ENCODE data around the gene AGAP5. TPM values are rescaled to one million over a fixed set of nuclear protein-coding genes. Genes with fewer than 3 reads are reported as not detected.
A peak's percentile ranks its signal among the peaks of the same experiment; 100 is the strongest.

AGAP5 gene
- total RNA-seq, 1 donor from 2014 or later, result 10.9 TPM

GRCh38 chr10:73629165-73629564, 68.7 kb downstream of the AGAP5 start:
- no peak for DNase-seq
- no peaks in the 10 kb centered on the region for H3K36me3 Mint-ChIP-seq (ENCODE audit: unreplicated experiment)
- peaks cover 2% of the 10 kb centered on the region for H3K27me3 Mint-ChIP-seq (ENCODE audit: unreplicated experiment)
- H3K4me3 Mint-ChIP-seq (ENCODE audit: unreplicated experiment), result no peak overlapping the region
- TF ChIP-seq, protein P1, sequence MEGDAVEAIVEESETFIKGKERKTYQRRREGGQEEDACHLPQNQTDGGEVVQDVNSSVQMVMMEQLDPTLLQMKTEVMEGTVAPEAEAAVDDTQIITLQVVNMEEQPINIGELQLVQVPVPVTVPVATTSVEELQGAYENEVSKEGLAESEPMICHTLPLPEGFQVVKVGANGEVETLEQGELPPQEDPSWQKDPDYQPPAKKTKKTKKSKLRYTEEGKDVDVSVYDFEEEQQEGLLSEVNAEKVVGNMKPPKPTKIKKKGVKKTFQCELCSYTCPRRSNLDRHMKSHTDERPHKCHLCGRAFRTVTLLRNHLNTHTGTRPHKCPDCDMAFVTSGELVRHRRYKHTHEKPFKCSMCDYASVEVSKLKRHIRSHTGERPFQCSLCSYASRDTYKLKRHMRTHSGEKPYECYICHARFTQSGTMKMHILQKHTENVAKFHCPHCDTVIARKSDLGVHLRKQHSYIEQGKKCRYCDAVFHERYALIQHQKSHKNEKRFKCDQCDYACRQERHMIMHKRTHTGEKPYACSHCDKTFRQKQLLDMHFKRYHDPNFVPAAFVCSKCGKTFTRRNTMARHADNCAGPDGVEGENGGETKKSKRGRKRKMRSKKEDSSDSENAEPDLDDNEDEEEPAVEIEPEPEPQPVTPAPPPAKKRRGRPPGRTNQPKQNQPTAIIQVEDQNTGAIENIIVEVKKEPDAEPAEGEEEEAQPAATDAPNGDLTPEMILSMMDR (IDR thresholded peaks at IDR 0.05; ENCODE audit: partially characterized antibody, unreplicated experiment), result no peak
- no peak overlapping the region for H3K27ac Mint-ChIP-seq (ENCODE audit: unreplicated experiment)
- no peaks in the 10 kb centered on the region for H3K4me1 Mint-ChIP-seq (ENCODE audit: low read depth, unreplicated experiment)
- no peaks in the 10 kb centered on the region for H3K9me3 Mint-ChIP-seq (ENCODE audit: unreplicated experiment)

DNA sequence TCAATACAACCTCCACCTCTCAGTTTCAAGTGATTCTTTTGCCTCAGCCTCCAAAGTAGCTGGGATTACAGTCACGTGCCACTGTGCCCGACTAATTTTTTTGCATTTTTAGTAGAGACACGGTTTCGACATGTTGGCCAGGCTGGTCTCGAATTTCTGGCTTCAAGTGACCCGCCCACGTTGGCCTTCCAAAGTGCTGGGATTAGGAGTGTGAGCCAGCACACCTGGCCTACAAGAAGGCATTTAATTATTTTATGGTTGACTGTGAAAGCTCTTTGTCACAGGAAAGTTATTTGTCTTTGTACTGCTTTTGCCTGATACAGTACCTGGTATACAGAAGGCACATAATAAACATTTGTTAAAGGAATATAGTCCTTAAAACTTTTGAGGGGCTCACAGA, 69.5 kb downstream of the AGAP5 start:
- Mint-ChIP-seq H3K27me3 (ENCODE audit: unreplicated experiment) (peaks cover 2% of the 10 kb centered on the region), H3K36me3 (ENCODE audit: unreplicated experiment) (no peaks in the 10 kb centered on the region), H3K9me3 (ENCODE audit: unreplicated experiment) (no peaks in the 10 kb centered on the region), H3K4me1 (ENCODE audit: low read depth, unreplicated experiment) (no peaks in the 10 kb centered on the region), H3K27ac (ENCODE audit: unreplicated experiment) (no peak overlapping the region), H3K4me3 (ENCODE audit: unreplicated experiment) (no peak overlapping the region)
- no peak for DNase-seq
- TF ChIP-seq, protein P1 (IDR thresholded peaks at IDR 0.05; ENCODE audit: partially characterized antibody, unreplicated experiment), result no peak

GRCh38 chr10:73627300-73627699, 70.6 kb downstream of the AGAP5 start:
- H3K4me3 Mint-ChIP-seq (ENCODE audit: unreplicated experiment), result peak overlapping the region; percentile 100
- H3K4me1 Mint-ChIP-seq (ENCODE audit: low read depth, unreplicated experiment), result no peaks in the 10 kb centered on the region
- TF ChIP-seq, protein P1 (IDR thresholded peaks at IDR 0.05; ENCODE audit: partially characterized antibody, unreplicated experiment), result no peak
- H3K36me3 Mint-ChIP-seq (ENCODE audit: unreplicated experiment), result no peaks in the 10 kb centered on the region
- H3K27me3 Mint-ChIP-seq (ENCODE audit: unreplicated experiment), result peaks cover 2% of the 10 kb centered on the region
- no peaks in the 10 kb centered on the region for H3K9me3 Mint-ChIP-seq (ENCODE audit: unreplicated experiment)
- no peak overlapping the region for H3K27ac Mint-ChIP-seq (ENCODE audit: unreplicated experiment)
- no peak for DNase-seq

DNA sequence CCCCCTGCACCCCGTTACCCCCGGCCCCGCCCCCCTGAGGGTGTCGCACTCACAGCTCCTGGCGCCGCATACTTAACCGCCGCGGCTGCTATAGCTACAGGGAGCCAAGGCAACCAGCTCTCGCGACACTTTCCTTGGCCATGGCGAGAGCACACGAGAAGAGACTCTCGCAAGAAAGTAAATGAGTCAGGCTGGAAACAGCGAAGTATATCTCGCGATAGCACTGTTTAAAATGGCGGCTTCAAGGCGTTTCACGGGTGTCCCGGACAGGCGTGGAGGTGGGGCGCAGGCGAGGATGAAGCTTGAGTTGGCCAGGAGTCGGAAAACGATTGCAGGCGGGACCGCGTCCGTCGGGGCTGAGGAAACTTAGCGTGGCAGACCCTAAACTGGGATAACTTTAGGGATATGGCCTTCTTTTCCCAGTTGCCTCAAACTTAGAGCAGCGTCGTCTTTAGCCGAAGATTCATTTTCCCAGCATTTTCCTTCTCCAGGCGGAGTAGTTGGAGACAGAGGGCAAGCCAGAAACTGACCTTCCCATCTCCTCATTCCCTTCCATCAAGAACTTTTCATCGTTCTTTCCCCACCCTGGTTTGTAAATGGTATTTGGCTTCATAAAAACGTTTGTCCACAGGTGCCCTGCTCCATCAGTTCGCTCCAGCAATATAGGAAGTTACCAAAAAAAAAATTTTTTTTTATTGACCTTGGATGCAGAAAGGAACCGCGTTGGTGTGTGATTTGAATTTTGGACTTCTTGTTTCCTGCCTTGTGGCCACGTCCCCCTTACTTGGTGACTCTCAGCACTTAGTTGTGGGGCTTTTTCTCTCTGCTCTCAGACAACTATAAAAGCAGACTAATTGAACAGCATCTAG, 71.8 kb downstream of the AGAP5 start:
- Mint-ChIP-seq H3K4me1 (ENCODE audit: low read depth, unreplicated experiment) (no peaks in the 10 kb centered on the region), H3K36me3 (ENCODE audit: unreplicated experiment) (no peaks in the 10 kb centered on the region), H3K27ac (ENCODE audit: unreplicated experiment) (peak overlapping the region; percentile 99), H3K27me3 (ENCODE audit: unreplicated experiment) (peaks cover 2% of the 10 kb centered on the region), H3K4me3 (ENCODE audit: unreplicated experiment) (peak overlapping the region; percentile 100), H3K9me3 (ENCODE audit: unreplicated experiment) (no peaks in the 10 kb centered on the region)
- TF ChIP-seq, protein P1 (IDR thresholded peaks at IDR 0.05; ENCODE audit: partially characterized antibody, unreplicated experiment), result no peak
- peak; percentile 89 for DNase-seq
